GM23248 (cell line): ENCODE results near the gene ZNF521. TPM values are rescaled to one million over a fixed set of nuclear protein-coding genes. Genes with fewer than 3 reads are reported as not detected.

Experiments
- DNase-seq: peaks from one replicate; pipeline ENCODE4 v3.0.0-alpha.2; 2015
- H2AFZ ChIP-seq: fragments of 200-600 bp; sonication (generic); 2 replicates; pipeline ENCODE4 v1.6.1; 2016; ENCODE audit warnings: antibody characterized with exemption
- H3F3A ChIP-seq: fragments of 200-600 bp; sonication (generic); 2 replicates; pipeline ENCODE4 v1.6.1; 2016; ENCODE audit warnings: mild to moderate bottlenecking, antibody characterized with exemption, mixed run types; ENCODE audit not compliant: insufficient read depth
- H3K27ac ChIP-seq: fragments of 200-600 bp; sonication (generic); 2 replicates; pipeline ENCODE4 v1.5.1; 2016; ENCODE audit warnings: mild to moderate bottlenecking
- H3K27me3 ChIP-seq: fragments of 200-600 bp; sonication (generic); replicated peaks from 2 replicates; pipeline ENCODE4 v1.6.1; 2016; ENCODE audit warnings: mild to moderate bottlenecking; ENCODE audit not compliant: insufficient read depth
- H3K36me3 ChIP-seq: fragments of 200-600 bp; sonication (generic); 2 replicates; pipeline ENCODE4 v1.6.1; 2016; ENCODE audit warnings: low read depth, mild to moderate bottlenecking
- H3K4me1 ChIP-seq: fragments of 200-600 bp; sonication (generic); 2 replicates; pipeline ENCODE4 v1.6.1; 2016; ENCODE audit warnings: mild to moderate bottlenecking; ENCODE audit not compliant: insufficient read depth
- H3K4me2 ChIP-seq: fragments of 200-600 bp; sonication (generic); one replicate; pipeline ENCODE4 v1.6.1; 2016; ENCODE audit warnings: mild to moderate bottlenecking; ENCODE audit not compliant: unreplicated experiment
- H3K4me3 ChIP-seq: fragments of 200-600 bp; sonication (generic); 2 replicates; pipeline ENCODE4 v1.5.1; 2016; ENCODE audit warnings: mild to moderate bottlenecking
- H3K79me2 ChIP-seq: fragments of 200-600 bp; sonication (generic); 2 replicates; pipeline ENCODE4 v1.6.1; 2016; ENCODE audit warnings: mild to moderate bottlenecking; ENCODE audit not compliant: insufficient read depth
- H3K9ac ChIP-seq: fragments of 200-600 bp; sonication (generic); 2 replicates; pipeline ENCODE4 v1.6.1; 2016; ENCODE audit warnings: mild to moderate bottlenecking
- H3K9me2 ChIP-seq: fragments of 200-600 bp; sonication (generic); 2 replicates; pipeline ENCODE4 v1.6.1; 2016; ENCODE audit warnings: mixed run types, mild to moderate bottlenecking, moderate library complexity; ENCODE audit not compliant: insufficient read depth
- H3K9me3 ChIP-seq: fragments of 200-600 bp; sonication (generic); one replicate; pipeline ENCODE4 v1.6.1; 2017; ENCODE audit warnings: low read depth
- H4K20me1 ChIP-seq: fragments of 200-600 bp; sonication (generic); 2 replicates; pipeline ENCODE4 v1.6.0; 2016; ENCODE audit not compliant: insufficient read depth
- EZH2 ChIP-seq: fragments of 200-600 bp; sonication (generic); IDR thresholded peaks from 2 replicates; pipeline ENCODE4 v1.6.1; 2018; ENCODE audit warnings: antibody characterized with exemption, mild to moderate bottlenecking; ENCODE audit not compliant: insufficient read depth, poor library complexity, severe bottlenecking
- EZH2phosphoT487 ChIP-seq: fragments of 200-600 bp; sonication (generic); IDR thresholded peaks from 2 replicates; pipeline ENCODE4 v1.6.1; 2018; ENCODE audit warnings: antibody characterized with exemption, moderate library complexity, mild to moderate bottlenecking, low read depth; ENCODE audit not compliant: insufficient read depth
- whole genome bisulfite sequencing, 2 experiments: methylation state at CpG; one replicate each; pipeline ENCODE4 v1.1.6; 2015 to 2017; ENCODE audit warnings: low lambda C conversion rate in 2 of 2, low coverage in 1 of 2; ENCODE audit errors: missing lambda C conversion rate in 2 of 2; 5-methylcytosine and 5-hydroxymethylcytosine counted together
- in situ Hi-C: fragments of 300-500 bp; cut with MboI; formaldehyde crosslinking; loops from 2 replicates; pipeline ENCODE4 v1.15.0; 2020
- polyA plus RNA-seq: library from polyadenylated mRNA; unstranded; fragments of >200 nt; fragmentation: Nextera tagmentation; extraction: Ambion mirVana; gene quantifications from 2 replicates; pipeline ENCODE4 v1.2.1, GENCODE V29; 2016
- total RNA-seq: library from RNA; depleted of rRNA; stranded (reverse); fragments of >200 nt; shearing (Covaris generic); gene quantifications from 2 replicates; pipeline ENCODE4 v1.2.3, GENCODE V29; 2014

ZNF521 gene
- total and polyA plus RNA-seq, 2 experiments from 2014 or later: 7.8 to 17.9 TPM

- WGBS, 2 experiments: 85 to 90% methylated on average over 3 of the region's 3 CpGs
- H3K27ac ChIP-seq: no peak overlapping the region
- no peaks in the 10 kb centered on the region for H3K36me3 ChIP-seq
- no peak overlapping the region for H2AFZ ChIP-seq
- no peak overlapping the region for H3K4me2 ChIP-seq
- H3K4me3 ChIP-seq: no peak overlapping the region
- no peaks in the 10 kb centered on the region for H3K9me3 ChIP-seq
- H4K20me1 ChIP-seq: no peaks in the 10 kb centered on the region
- DNase-seq: no peak
- peaks cover 37% of the 10 kb centered on the region for H3K79me2 ChIP-seq
- H3K27me3 ChIP-seq: no peaks in the 10 kb centered on the region
- no peak overlapping the region for H3K9ac ChIP-seq
- no peak for TF ChIP-seq EZH2
- no peak for TF ChIP-seq EZH2phosphoT487
- no peaks in the 10 kb centered on the region for H3K9me2 ChIP-seq
- no peaks in the 10 kb centered on the region for H3F3A ChIP-seq
- peaks cover 15% of the 10 kb centered on the region for H3K4me1 ChIP-seq
- in situ Hi-C loops: no loop called here
Observed at GRCh38 chr18:25335062-25335461, 16.9 kb downstream of the ZNF521 start.

- peaks cover 42% of the 10 kb centered on the region for H3K79me2 ChIP-seq
- H3K27me3 ChIP-seq: no peaks in the 10 kb centered on the region
Observed at GRCh38 chr18:25334588-25334987, 17.4 kb downstream of the ZNF521 start.

GRCh38 chr18:25332002-25332401 is 20.0 kb downstream of the ZNF521 start:
- peak overlapping the region; percentile 44 for H3K9ac ChIP-seq

More at GRCh38 chr18:25334588-25334987, 17.4 kb downstream of the ZNF521 start:
- Histone ChIP-seq H3K36me3 (no peaks in the 10 kb centered on the region), H3K27ac (no peak overlapping the region), H3K9me3 (no peaks in the 10 kb centered on the region), H3K4me1 (peaks cover 15% of the 10 kb centered on the region), H3K9ac (no peak overlapping the region), H3F3A (no peaks in the 10 kb centered on the region), H2AFZ (no peak overlapping the region), H4K20me1 (no peaks in the 10 kb centered on the region), H3K9me2 (no peaks in the 10 kb centered on the region), H3K4me2 (no peak overlapping the region), H3K4me3 (no peak overlapping the region)
- 93 to 97% methylated on average over 2 of the region's 2 CpGs for WGBS, 2 experiments
- DNase-seq: no peak
- in situ Hi-C loops: no loop called here
- no peak for TF ChIP-seq EZH2phosphoT487
- no peak for TF ChIP-seq EZH2

GRCh38 chr18:25329783-25330182 is 22.2 kb downstream of the ZNF521 start:
- Histone ChIP-seq H4K20me1 (no peaks in the 10 kb centered on the region), H3K36me3 (no peaks in the 10 kb centered on the region), H3K4me3 (no peak overlapping the region), H3K79me2 (peaks cover 22% of the 10 kb centered on the region), H3K27me3 (no peaks in the 10 kb centered on the region), H3K27ac (no peak overlapping the region), H2AFZ (no peak overlapping the region), H3K9me2 (no peaks in the 10 kb centered on the region), H3K9ac (no peak overlapping the region), H3K4me2 (no peak overlapping the region), H3K9me3 (no peaks in the 10 kb centered on the region), H3F3A (peaks cover 18% of the 10 kb centered on the region), H3K4me1 (peaks cover 31% of the 10 kb centered on the region)
- 20 to 30% methylated on average over 1 of the region's 1 CpG for WGBS, 2 experiments
- in situ Hi-C loops: no loop called here
- peak; percentile 10 for DNase-seq
- TF ChIP-seq EZH2phosphoT487: no peak
- no peak for TF ChIP-seq EZH2

More at GRCh38 chr18:25332002-25332401, 20.0 kb downstream of the ZNF521 start:
- Histone ChIP-seq H3K79me2 (peaks cover 28% of the 10 kb centered on the region; the same call in 1 of the 2 replicates), H2AFZ (peak overlapping the region; percentile 46; the same call in 1 of the 2 replicates), H3K4me3 (peak overlapping the region; percentile 36), H3K27ac (no peak overlapping the region; the same call in 1 of the 2 replicates), H3F3A (peaks cover 5% of the 10 kb centered on the region; the same call in 1 of the 2 replicates), H3K9me3 (no peaks in the 10 kb centered on the region), H3K4me1 (peaks cover 20% of the 10 kb centered on the region), H3K36me3 (no peaks in the 10 kb centered on the region), H3K4me2 (peak overlapping the region; percentile 55), H3K9me2 (no peaks in the 10 kb centered on the region), H3K27me3 (no peaks in the 10 kb centered on the region), H4K20me1 (no peaks in the 10 kb centered on the region)
- in situ Hi-C loops: no loop called here
- DNase-seq: peak; percentile 49
- no peak for TF ChIP-seq EZH2phosphoT487
- no peak for TF ChIP-seq EZH2

GRCh38 chr18:25327584-25327983 is 24.4 kb downstream of the ZNF521 start:
- TF ChIP-seq EZH2phosphoT487 (no peak), EZH2 (no peak)
- H3K79me2 ChIP-seq: peaks cover 31% of the 10 kb centered on the region
- DNase-seq: no peak
- in situ Hi-C loops: no loop called here
- no peak overlapping the region for H3K9ac ChIP-seq
- H3K9me2 ChIP-seq: no peaks in the 10 kb centered on the region
- no peaks in the 10 kb centered on the region for H3K27me3 ChIP-seq
- H3K9me3 ChIP-seq: no peaks in the 10 kb centered on the region
- no peak overlapping the region for H3K4me3 ChIP-seq
- H3K27ac ChIP-seq: no peak overlapping the region
- H4K20me1 ChIP-seq: no peaks in the 10 kb centered on the region
- H3K4me2 ChIP-seq: no peak overlapping the region
- H2AFZ ChIP-seq: no peak overlapping the region
- H3K36me3 ChIP-seq: no peaks in the 10 kb centered on the region
- peaks cover 18% of the 10 kb centered on the region for H3F3A ChIP-seq
- 62 to 66% methylated on average over 9 of the region's 9 CpGs for WGBS, 2 experiments
- H3K4me1 ChIP-seq: peaks cover 31% of the 10 kb centered on the region
